NCI-H2171 treated with DMSO at 0.1 percent for 48 hours (cell line): ENCODE measurements around the gene ZFYVE19.

Source experiments
- DNase-seq: peaks from one replicate; lab custom pipeline; 2025; lab: John Stamatoyannopoulos, UW

Gene ZFYVE19

DNA sequence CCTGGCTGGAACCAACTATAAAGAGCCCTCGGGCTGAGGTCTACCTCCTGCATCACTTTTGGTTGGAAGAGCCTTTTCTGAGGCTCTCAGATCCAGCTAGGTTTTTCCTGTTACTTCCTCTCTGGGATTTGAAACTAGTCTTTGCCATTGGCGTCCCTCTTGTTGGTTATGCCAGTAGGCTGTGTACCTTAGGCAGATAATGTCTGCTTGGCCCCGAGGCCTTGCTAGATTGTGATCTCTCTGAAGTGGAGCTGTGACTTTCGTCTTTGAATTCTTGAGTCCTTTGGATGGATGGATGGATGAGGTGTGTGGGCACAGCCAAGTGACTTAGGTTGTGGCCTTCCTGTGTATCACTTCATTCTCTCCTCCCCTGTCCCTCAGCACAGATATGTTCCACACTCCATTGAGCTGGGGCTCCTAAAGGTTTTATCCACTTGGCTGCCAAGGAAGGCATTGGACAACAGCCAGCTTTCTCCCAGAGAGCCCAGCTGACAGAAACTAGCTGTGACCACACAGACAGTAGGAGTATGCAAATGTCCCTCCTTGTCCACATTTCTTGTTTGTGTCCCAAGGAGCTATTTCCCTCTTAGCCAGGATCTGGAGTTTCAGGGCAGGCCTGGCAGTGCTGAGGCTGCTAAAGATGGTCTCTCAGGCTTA is 8.3 kb downstream of the ZFYVE19 start:
- no peak for DNase-seq

GRCh38 chr15:40819048-40819447 is 12.2 kb downstream of the ZFYVE19 start:
- DNase-seq, result no peak

- DNase-seq, result no peak
These were observed 14.3 kb downstream of the ZFYVE19 start for GRCh38 chr15:40821195-40821594.

- no peak for DNase-seq
These were observed 16.9 kb downstream of the ZFYVE19 start for GRCh38 chr15:40823572-40824343.

DNA sequence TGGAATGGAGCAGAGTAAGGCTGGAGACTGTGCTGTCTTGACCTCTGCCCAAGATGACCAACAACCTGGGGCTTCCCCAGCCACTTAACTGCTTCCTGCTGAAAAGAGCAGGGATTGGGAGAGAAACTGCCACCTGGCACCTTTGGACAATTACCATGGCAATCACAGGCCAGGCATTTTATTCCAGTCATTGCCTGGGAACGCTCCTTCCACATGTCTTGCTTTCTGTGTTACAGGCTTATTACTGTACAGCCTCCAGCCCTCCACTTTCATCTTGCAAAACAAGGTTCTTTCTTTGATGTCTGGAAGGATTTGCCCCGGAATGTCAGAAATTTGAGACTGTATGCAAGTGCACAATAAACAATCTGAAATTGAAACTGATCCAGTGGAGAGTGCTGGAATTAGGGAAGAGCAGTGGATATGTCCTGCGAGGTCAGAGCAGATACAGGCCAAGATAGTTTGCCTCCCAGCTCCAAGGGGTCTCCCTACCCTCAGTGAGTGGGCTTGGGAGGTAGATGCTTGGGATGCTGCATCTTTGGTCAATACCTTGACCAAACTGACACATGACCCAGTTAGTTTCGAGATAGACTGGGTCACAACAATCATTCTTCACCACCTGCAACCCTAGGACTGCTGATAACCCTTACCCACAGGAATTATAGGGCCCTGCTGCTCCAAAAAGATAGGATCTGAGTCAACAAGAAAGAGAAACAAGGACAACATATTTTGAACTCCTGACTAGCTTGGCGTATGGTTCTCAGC is 19.0 kb downstream of the ZFYVE19 start:
- DNase-seq, result no peak

DNA sequence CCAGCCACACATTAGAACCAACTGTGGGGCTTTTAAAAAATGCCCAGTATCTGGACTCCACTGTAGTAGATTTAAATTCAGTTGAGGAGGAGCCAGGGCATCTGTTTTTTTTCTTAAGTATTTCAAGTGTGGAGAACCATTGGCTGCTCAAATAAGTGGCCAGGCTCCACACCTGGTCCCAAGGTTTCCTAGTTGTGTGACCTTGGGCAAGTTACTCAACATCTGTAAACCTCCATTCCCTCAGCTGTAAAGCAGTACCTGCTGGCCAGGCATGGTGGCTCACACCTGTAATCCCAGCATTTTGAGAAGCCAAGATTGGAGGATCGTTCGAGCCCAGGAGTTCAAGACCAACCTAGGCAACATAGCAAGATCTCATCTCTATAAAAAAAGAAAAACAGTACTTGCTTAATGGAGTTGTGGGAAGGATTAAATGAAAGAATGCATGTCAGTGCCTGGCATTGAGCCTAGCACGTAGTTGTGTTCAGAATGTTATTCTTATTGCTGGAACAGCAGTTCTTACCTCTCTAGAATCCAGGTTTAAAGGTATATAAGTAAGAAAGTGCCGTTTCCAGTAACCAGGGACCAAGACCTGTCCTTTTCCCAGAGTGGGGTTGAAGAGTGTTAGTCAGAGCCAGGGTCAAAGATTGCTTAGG is 19.7 kb downstream of the ZFYVE19 start:
- DNase-seq, result no peak

DNA sequence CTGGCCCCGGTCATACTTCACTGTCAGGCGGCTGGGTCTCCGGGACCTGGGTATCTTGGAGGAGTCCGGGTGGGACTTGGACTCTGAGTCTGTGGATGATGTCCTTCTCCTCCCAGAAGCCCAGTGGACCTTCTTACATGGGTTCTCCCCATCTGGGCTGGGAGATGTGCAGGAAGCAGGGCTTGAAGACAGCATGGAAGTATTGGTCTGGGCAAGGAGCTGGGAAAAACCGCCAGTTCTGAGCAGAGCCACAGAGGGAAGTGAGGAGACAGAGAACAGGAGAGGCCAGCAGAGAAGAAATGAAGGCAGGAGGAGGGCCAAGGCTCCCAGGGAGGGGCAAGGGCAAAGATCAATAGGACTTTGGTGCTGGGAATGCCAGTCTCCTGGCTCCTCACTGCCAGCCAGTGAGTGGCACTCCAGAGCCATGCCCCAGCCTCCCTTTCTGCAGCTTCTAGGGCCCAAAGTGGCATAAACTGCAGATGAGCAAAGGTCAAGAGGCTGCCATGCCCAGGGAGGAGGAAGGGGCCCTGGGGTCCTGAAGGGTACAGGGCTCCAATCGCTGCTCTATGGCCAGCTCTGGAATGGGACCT is 21.7 kb downstream of the ZFYVE19 start, which contains the start of gene PPP1R14D:
Gene PPP1R14D (minus strand): TSS at position 262 of the 590 bp plus-strand sequence. CDS start 67 bp downstream, at position 195.
- no peak for DNase-seq

DNA sequence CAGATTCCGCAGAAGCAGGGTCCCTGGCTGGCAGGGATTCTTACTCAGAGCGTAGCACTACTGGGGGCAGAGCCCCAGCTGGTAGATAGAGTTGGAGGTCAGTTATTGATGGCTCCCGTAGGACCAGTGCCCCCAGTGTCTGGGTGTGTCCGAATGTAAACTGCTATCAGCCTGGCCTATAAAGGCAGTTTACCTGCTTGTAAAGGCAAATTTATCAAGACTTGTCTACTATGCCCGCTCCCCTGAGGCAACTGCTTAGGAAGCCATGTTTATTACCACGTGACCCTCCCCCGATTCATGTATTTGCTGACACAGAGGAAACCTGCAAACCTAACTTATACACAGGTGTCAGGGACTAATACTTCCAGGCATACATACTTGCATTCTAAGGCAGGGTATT is 22.2 kb downstream of the ZFYVE19 start:
- no peak for DNase-seq

- no peak for DNase-seq
These were observed 24.0 kb downstream of the ZFYVE19 start for GRCh38 chr15:40830884-40831283.

DNA sequence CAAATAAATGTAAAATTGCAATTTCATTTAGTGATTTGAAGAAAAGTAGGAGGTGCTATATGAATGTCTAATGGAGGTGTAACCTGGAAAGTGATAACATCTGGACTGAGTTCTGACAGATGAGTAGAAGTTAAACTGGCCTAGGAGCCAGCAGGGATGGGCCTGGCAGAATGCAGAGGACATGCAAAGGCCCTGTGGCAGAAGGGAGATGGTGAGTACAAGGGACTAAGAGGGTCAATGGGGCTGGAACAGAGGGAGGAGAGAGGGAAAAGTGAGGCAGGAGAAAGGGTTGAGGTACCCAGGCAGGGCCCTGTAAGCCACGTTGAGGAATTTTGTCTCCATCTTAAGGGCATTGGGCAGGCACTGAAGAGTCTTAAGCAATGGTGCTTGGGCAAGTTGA is 25.0 kb downstream of the ZFYVE19 start:
- no peak for DNase-seq

DNA sequence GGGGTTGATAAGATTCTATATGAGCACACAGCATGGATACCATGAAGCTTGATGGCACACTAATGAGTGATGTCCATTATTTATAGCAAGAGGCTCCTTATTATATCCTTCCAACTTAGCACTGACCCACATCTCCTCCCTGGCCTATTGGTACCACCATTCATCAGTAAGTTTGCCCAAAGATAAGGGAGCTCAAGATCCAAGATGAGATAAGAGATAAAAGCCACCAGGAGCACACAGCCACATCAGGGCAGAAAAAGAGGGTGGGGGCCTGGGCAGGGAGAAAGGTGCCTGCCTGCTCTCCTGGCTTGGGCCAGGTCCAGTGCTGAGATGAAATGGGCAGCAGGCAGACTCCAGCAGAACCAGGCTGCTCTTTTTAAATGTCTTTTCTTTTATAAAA is 26.0 kb downstream of the ZFYVE19 start:
- DNase-seq, result no peak

DNA sequence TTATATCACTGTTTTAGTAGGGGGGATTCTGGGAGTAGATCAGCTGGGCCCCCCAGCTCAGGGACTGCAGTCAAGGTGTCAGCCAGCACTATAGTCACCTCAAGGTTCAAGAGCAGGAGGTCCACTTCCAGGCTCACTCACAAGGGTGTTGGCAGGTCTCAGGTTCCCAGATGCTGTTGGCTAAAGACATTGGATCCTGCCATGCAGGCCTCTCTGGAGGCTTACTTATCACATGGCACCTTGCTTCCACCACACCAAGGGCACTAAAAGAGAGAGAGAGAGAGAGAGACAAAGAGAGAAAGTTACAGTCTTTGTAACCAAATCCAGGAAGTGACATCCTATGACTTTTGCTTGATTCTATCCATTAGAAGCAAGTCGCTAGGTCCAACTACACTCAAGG is 29.1 kb downstream of the ZFYVE19 start:
- DNase-seq, result no peak

DNA sequence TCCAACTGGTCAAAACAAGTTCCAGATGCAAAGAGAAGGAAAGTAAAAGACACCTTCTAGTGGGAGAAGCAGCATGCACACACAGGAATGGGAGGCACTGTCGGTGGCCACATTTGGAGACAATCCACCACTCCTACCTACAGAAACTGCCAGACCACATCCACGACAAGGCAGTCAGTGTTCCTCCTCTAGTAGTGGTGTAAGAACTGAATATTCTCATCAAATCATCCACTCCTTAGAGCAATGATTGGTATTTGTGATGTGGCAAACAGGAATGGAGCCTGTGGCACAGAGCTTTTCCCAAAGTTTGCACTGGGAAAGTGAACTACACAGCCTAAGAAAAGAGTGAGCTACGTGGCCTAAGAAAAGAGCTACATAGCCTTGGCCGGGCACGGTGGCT is 31.9 kb downstream of the ZFYVE19 start:
- no peak for DNase-seq

DNA sequence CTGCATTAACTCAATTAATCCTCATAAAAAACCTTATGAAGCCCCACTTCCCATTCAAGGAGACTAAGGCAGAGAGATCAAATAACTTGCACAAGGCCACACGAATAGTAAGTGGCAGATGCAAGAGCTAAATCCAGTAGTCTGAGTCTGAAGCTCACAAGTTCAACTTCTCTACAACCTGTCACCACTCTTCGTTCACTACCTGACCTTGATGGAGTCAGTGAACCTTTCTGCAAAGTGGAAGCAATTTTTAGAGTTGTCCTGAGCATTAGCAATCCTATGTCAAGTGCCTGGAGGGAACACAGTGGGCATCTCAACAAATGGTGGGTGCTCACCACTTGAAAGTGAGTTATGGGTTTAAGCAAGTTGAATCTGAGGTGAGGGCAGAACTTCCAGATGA is 34.9 kb downstream of the ZFYVE19 start:
- no peak for DNase-seq

GRCh38 chr15:40843261-40843884 is 36.5 kb downstream of the ZFYVE19 start:
- no peak for DNase-seq

- DNase-seq, result peak; percentile 43
These were observed 37.2 kb downstream of the ZFYVE19 start, which contains the start of gene SPINT1 for GRCh38 chr15:40843885-40844695. Gene SPINT1 (plus strand): TSS chr15:40844048. CDS start chr15:40844555, 507 bp downstream.

- peak; percentile 32 for DNase-seq
These were observed 37.8 kb downstream of the ZFYVE19 start for GRCh38 chr15:40844696-40845030.

DNA sequence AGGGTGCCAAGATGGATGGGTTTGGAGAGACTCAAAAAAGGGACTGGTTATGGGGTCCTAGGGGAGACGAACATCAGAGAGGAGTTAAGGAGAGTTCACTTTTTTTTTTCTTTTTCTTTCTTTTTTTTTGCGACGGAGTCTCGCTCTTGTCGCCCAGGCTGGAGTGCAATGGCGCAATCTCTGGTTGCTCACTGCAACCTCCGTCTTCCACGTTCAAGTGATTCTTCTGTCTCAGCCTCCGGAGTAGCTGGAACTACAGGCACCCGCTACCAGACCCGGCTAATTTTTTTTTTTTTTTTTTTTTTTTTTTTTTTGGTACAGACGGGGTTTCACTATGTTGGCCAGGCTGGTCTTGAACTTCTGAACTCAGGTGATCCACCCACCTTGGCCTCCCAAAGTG is 38.1 kb downstream of the ZFYVE19 start:
- no peak for DNase-seq

- DNase-seq, result peak; percentile 19
These were observed 38.8 kb downstream of the ZFYVE19 start for GRCh38 chr15:40845511-40846284.

GRCh38 chr15:40846841-40847222 is 39.9 kb downstream of the ZFYVE19 start:
- no peak for DNase-seq
